ENCODE data around the gene B4GALT5.

DNA sequence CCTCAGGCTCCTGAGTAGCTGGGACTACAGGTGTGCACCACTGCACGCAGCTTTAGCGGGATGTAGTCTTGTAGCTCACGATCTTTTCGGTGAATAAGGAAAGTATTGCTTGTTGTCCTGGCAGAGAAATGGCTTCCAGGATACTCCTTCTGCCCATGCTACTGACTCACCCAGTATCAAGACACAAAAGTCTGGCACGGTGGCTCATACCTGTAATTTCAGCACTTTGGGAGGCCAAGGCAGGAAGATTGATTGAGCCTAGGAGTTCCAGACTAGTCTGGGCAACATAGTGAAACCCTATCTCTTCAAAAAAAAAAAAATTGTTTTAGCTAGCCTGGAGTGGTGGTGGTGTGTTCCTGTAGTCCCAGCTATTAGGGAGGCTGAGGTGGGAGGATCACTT lies 40.9 kb upstream of the B4GALT5 start:
- TF ChIP-seq, protein P1, sequence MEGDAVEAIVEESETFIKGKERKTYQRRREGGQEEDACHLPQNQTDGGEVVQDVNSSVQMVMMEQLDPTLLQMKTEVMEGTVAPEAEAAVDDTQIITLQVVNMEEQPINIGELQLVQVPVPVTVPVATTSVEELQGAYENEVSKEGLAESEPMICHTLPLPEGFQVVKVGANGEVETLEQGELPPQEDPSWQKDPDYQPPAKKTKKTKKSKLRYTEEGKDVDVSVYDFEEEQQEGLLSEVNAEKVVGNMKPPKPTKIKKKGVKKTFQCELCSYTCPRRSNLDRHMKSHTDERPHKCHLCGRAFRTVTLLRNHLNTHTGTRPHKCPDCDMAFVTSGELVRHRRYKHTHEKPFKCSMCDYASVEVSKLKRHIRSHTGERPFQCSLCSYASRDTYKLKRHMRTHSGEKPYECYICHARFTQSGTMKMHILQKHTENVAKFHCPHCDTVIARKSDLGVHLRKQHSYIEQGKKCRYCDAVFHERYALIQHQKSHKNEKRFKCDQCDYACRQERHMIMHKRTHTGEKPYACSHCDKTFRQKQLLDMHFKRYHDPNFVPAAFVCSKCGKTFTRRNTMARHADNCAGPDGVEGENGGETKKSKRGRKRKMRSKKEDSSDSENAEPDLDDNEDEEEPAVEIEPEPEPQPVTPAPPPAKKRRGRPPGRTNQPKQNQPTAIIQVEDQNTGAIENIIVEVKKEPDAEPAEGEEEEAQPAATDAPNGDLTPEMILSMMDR (IDR thresholded peaks at IDR 0.05; ENCODE audit: low read depth, low read length): no peak
- no peak for TF ChIP-seq EZH2phosphoT487 (IDR thresholded peaks at IDR 0.05; ENCODE audit: low read depth)

All from OCI-LY3 (cell line).